GM23338 (cell line): ENCODE results near the gene GPATCH1. TPM values are rescaled to one million over a fixed set of nuclear protein-coding genes. Genes with fewer than 3 reads are reported as not detected.
"Not testable (repeated sequence)": the region's sequence is repeated elsewhere in the genome, so short reads cannot be mapped to it uniquely, and the experiment has no call there.

Source experiments
- ATAC-seq: fragments of 200-7000 bp; cut with Tn5 transposase; 3 replicates; pipeline ENCODE4 v1.9.1; 2020
- DNase-seq: peaks from one replicate; pipeline ENCODE4 v3.0.0-alpha.2; 2015; ENCODE audit warnings: low spot score
- H2AFZ ChIP-seq: fragments of 200-600 bp; sonication (generic); 2 replicates; pipeline ENCODE4 v1.8.0; 2016; ENCODE audit warnings: antibody characterized with exemption, mild to moderate bottlenecking, moderate library complexity
- H3F3A ChIP-seq: fragments of 200-600 bp; sonication (generic); replicated peaks from 2 replicates; pipeline ENCODE4 v1.8.0; 2017; ENCODE audit warnings: antibody characterized with exemption, mixed run types, low read depth
- H3K27ac ChIP-seq: fragments of 200-600 bp; sonication (generic); 2 replicates; pipeline ENCODE4 v1.6.1; 2016; ENCODE audit warnings: low read depth
- H3K27me3 ChIP-seq: fragments of 200-600 bp; sonication (generic); 2 replicates; pipeline ENCODE4 v1.8.0; 2016; ENCODE audit warnings: mild to moderate bottlenecking, mixed run types, moderate library complexity; ENCODE audit not compliant: insufficient read depth
- H3K36me3 ChIP-seq: fragments of 200-600 bp; sonication (generic); 2 replicates; pipeline ENCODE4 v1.8.0; 2016; ENCODE audit warnings: mild to moderate bottlenecking; ENCODE audit not compliant: insufficient read depth
- H3K4me1 ChIP-seq: fragments of 200-600 bp; sonication (generic); 2 replicates; pipeline ENCODE4 v1.8.0; 2016; ENCODE audit warnings: mild to moderate bottlenecking, moderate library complexity; ENCODE audit not compliant: insufficient read depth
- H3K4me2 ChIP-seq: fragments of 200-600 bp; sonication (generic); 2 replicates; pipeline ENCODE4 v1.7.1; 2017; ENCODE audit warnings: mixed run types
- H3K4me3 ChIP-seq: fragments of 200-600 bp; sonication (generic); 2 replicates; pipeline ENCODE4 v1.6.1; 2016; ENCODE audit warnings: mixed run types
- H3K79me2 ChIP-seq: fragments of 200-600 bp; sonication (generic); replicated peaks from 2 replicates; pipeline ENCODE4 v1.8.0; 2017; ENCODE audit warnings: mild to moderate bottlenecking; ENCODE audit not compliant: insufficient read depth
- H3K9me2 ChIP-seq: fragments of 200-600 bp; sonication (generic); 2 replicates; pipeline ENCODE4 v1.8.0; 2017; ENCODE audit not compliant: insufficient read depth
- H4K20me1 ChIP-seq: fragments of 200-600 bp; sonication (generic); replicated peaks from 2 replicates; pipeline ENCODE4 v1.8.0; 2017; ENCODE audit warnings: mild to moderate bottlenecking; ENCODE audit not compliant: insufficient read depth
- H3K27ac Mint-ChIP-seq: 2 replicates; pipeline ENCODE4 v1.8.0; 2020; ENCODE audit warnings: inconsistent platforms, mild to moderate bottlenecking, moderate library complexity, mixed read lengths
- H3K27me3 Mint-ChIP-seq: 3 replicates; pipeline ENCODE4 v1.8.0; 2022; ENCODE audit warnings: low read depth, mild to moderate bottlenecking, moderate library complexity, mixed read lengths, inconsistent platforms; ENCODE audit not compliant: insufficient read depth, poor library complexity
- H3K36me3 Mint-ChIP-seq: 3 replicates; pipeline ENCODE4 v1.8.0; 2021; ENCODE audit warnings: low read depth, mild to moderate bottlenecking, inconsistent platforms, moderate library complexity, mixed read lengths
- H3K4me1 Mint-ChIP-seq: 3 replicates; pipeline ENCODE4 v1.8.0; 2020; ENCODE audit warnings: mild to moderate bottlenecking, inconsistent platforms, mixed read lengths
- H3K4me3 Mint-ChIP-seq: 3 replicates; pipeline ENCODE4 v1.8.0; 2021; ENCODE audit warnings: moderate library complexity, mild to moderate bottlenecking, inconsistent platforms, mixed read lengths
- H3K9me3 Mint-ChIP-seq: 3 replicates; pipeline ENCODE4 v1.8.0; 2020; ENCODE audit warnings: moderate library complexity, mild to moderate bottlenecking, inconsistent platforms, mixed read lengths
- CTCF ChIP-seq, 2 experiments: fragments of 200-600 bp in 1 of 2; sonication (generic) in 1 of 2; conservative IDR thresholded peaks; 2 replicates each; pipeline versions ENCODE4 v1.5.1 to v1.6.1; 2016 to 2017; ENCODE audit warnings: antibody characterized with exemption in 2 of 2, low read depth in 2 of 2, mild to moderate bottlenecking in 2 of 2, moderate library complexity in 1 of 2
- NANOG ChIP-seq: IDR thresholded peaks from 2 replicates; pipeline ENCODE4 v1.6.1; 2016; ENCODE audit warnings: antibody characterized with exemption, borderline replicate concordance
- REST ChIP-seq: IDR thresholded peaks from one replicate; pipeline ENCODE4 v1.6.1; 2018; ENCODE audit warnings: antibody characterized with exemption; ENCODE audit not compliant: unreplicated experiment
- ZNF462 ChIP-seq: fragments of 250-450 bp; sonication (Bioruptor Pico); IDR thresholded peaks from 2 replicates; pipeline ENCODE4 v1.5.0; 2020; ENCODE audit warnings: mild to moderate bottlenecking, moderate library complexity
- polyA plus RNA-seq: library from polyadenylated mRNA; unstranded; fragments of >200 nt; fragmentation: Nextera tagmentation; extraction: Ambion mirVana; gene quantifications from 2 replicates; pipeline ENCODE4 v1.2.1, GENCODE V29; 2016
- total RNA-seq: library from RNA; depleted of rRNA; stranded (reverse); fragments of >200 nt; shearing (Covaris generic); gene quantifications from 2 replicates; pipeline ENCODE4 v1.2.3, GENCODE V29; 2014

GPATCH1 gene
- total and polyA plus RNA-seq, 2 experiments from 2014 or later = 12.0 to 13.6 TPM

GRCh38 chr19:33163481-33163880, 82.5 kb downstream of the GPATCH1 start (continued):
- TF ChIP-seq ZNF462 (no peak), CTCF (conservative IDR thresholded peaks at IDR 0.05; ENCODE audit: low read depth in 2 of 2) (no peak)

GRCh38 chr19:33166037-33166436, 85.1 kb downstream of the GPATCH1 start:
- H4K20me1 ChIP-seq, H3F3A ChIP-seq, H3K79me2 ChIP-seq, H3K4me1 Mint-ChIP-seq, H3K27ac ChIP-seq, ATAC-seq, H3K4me3 Mint-ChIP-seq, H3K36me3 ChIP-seq, H3K4me1 ChIP-seq, H3K4me3 ChIP-seq, H2AFZ ChIP-seq, H3K4me2 ChIP-seq, H3K27ac Mint-ChIP-seq, H3K9me2 ChIP-seq, H3K27me3 ChIP-seq, H3K27me3 Mint-ChIP-seq, DNase-seq: not testable (repeated sequence)
- H3K9me3 Mint-ChIP-seq = peaks cover 37% of the 10 kb centered on the region
- peaks cover 16% of the 10 kb centered on the region for H3K36me3 Mint-ChIP-seq

GRCh38 chr19:33167438-33167837, 86.5 kb downstream of the GPATCH1 start:
- no peaks in the 10 kb centered on the region for H3K9me2 ChIP-seq
- TF ChIP-seq REST = no peak
- no peak for TF ChIP-seq NANOG

More at GRCh38 chr19:33167438-33167837, 86.5 kb downstream of the GPATCH1 start:
- no peak overlapping the region for H3K27ac ChIP-seq
- H3F3A ChIP-seq = no peaks in the 10 kb centered on the region
- Mint-ChIP-seq H3K36me3 (peaks cover 16% of the 10 kb centered on the region), H3K4me1 (no peaks in the 10 kb centered on the region), H3K27me3 (peaks cover 2% of the 10 kb centered on the region), H3K27ac (no peak overlapping the region), H3K4me3 (no peak overlapping the region), H3K9me3 (peaks cover 37% of the 10 kb centered on the region)
- no peak overlapping the region for H3K4me2 ChIP-seq
- no peak overlapping the region for H3K4me3 ChIP-seq
- ATAC-seq (no peak), DNase-seq (no peak)
- no peak overlapping the region for H2AFZ ChIP-seq
- no peaks in the 10 kb centered on the region for H4K20me1 ChIP-seq
- no peaks in the 10 kb centered on the region for H3K79me2 ChIP-seq
- H3K36me3 ChIP-seq = no peaks in the 10 kb centered on the region
- no peaks in the 10 kb centered on the region for H3K27me3 ChIP-seq
- peaks cover 2% of the 10 kb centered on the region; the same call in 1 of the 2 replicates for H3K4me1 ChIP-seq
